GM23248 (cell line): Measurements from ENCODE around the gene RTN4RL2. TPM values are rescaled to one million over a fixed set of nuclear protein-coding genes. Genes with fewer than 3 reads are reported as not detected.

Experiments
- DNase-seq: peaks from one replicate; pipeline ENCODE4 v3.0.0-alpha.2; 2015
- H2AFZ ChIP-seq: fragments of 200-600 bp; sonication (generic); 2 replicates; pipeline ENCODE4 v1.6.1; 2016; ENCODE audit warnings: antibody characterized with exemption
- H3F3A ChIP-seq: fragments of 200-600 bp; sonication (generic); 2 replicates; pipeline ENCODE4 v1.6.1; 2016; ENCODE audit warnings: mild to moderate bottlenecking, antibody characterized with exemption, mixed run types; ENCODE audit not compliant: insufficient read depth
- H3K27ac ChIP-seq: fragments of 200-600 bp; sonication (generic); 2 replicates; pipeline ENCODE4 v1.5.1; 2016; ENCODE audit warnings: mild to moderate bottlenecking
- H3K27me3 ChIP-seq: fragments of 200-600 bp; sonication (generic); replicated peaks from 2 replicates; pipeline ENCODE4 v1.6.1; 2016; ENCODE audit warnings: mild to moderate bottlenecking; ENCODE audit not compliant: insufficient read depth
- H3K36me3 ChIP-seq: fragments of 200-600 bp; sonication (generic); 2 replicates; pipeline ENCODE4 v1.6.1; 2016; ENCODE audit warnings: low read depth, mild to moderate bottlenecking
- H3K4me1 ChIP-seq: fragments of 200-600 bp; sonication (generic); 2 replicates; pipeline ENCODE4 v1.6.1; 2016; ENCODE audit warnings: mild to moderate bottlenecking; ENCODE audit not compliant: insufficient read depth
- H3K4me2 ChIP-seq: fragments of 200-600 bp; sonication (generic); one replicate; pipeline ENCODE4 v1.6.1; 2016; ENCODE audit warnings: mild to moderate bottlenecking; ENCODE audit not compliant: unreplicated experiment
- H3K4me3 ChIP-seq: fragments of 200-600 bp; sonication (generic); 2 replicates; pipeline ENCODE4 v1.5.1; 2016; ENCODE audit warnings: mild to moderate bottlenecking
- H3K79me2 ChIP-seq: fragments of 200-600 bp; sonication (generic); 2 replicates; pipeline ENCODE4 v1.6.1; 2016; ENCODE audit warnings: mild to moderate bottlenecking; ENCODE audit not compliant: insufficient read depth
- H3K9ac ChIP-seq: fragments of 200-600 bp; sonication (generic); 2 replicates; pipeline ENCODE4 v1.6.1; 2016; ENCODE audit warnings: mild to moderate bottlenecking
- H3K9me2 ChIP-seq: fragments of 200-600 bp; sonication (generic); 2 replicates; pipeline ENCODE4 v1.6.1; 2016; ENCODE audit warnings: mixed run types, mild to moderate bottlenecking, moderate library complexity; ENCODE audit not compliant: insufficient read depth
- H3K9me3 ChIP-seq: fragments of 200-600 bp; sonication (generic); one replicate; pipeline ENCODE4 v1.6.1; 2017; ENCODE audit warnings: low read depth
- H4K20me1 ChIP-seq: fragments of 200-600 bp; sonication (generic); 2 replicates; pipeline ENCODE4 v1.6.0; 2016; ENCODE audit not compliant: insufficient read depth
- EZH2 ChIP-seq: fragments of 200-600 bp; sonication (generic); IDR thresholded peaks from 2 replicates; pipeline ENCODE4 v1.6.1; 2018; ENCODE audit warnings: antibody characterized with exemption, mild to moderate bottlenecking; ENCODE audit not compliant: insufficient read depth, poor library complexity, severe bottlenecking
- EZH2phosphoT487 ChIP-seq: fragments of 200-600 bp; sonication (generic); IDR thresholded peaks from 2 replicates; pipeline ENCODE4 v1.6.1; 2018; ENCODE audit warnings: antibody characterized with exemption, moderate library complexity, mild to moderate bottlenecking, low read depth; ENCODE audit not compliant: insufficient read depth
- WGBS, 2 experiments: methylation state at CpG; one replicate each; pipeline ENCODE4 v1.1.6; 2015 to 2017; ENCODE audit warnings: low lambda C conversion rate in 2 of 2, low coverage in 1 of 2; ENCODE audit errors: missing lambda C conversion rate in 2 of 2; 5-methylcytosine and 5-hydroxymethylcytosine counted together
- in situ Hi-C: fragments of 300-500 bp; cut with MboI; formaldehyde crosslinking; loops from 2 replicates; pipeline ENCODE4 v1.15.0; 2020
- polyA plus RNA-seq: library from polyadenylated mRNA; unstranded; fragments of >200 nt; fragmentation: Nextera tagmentation; extraction: Ambion mirVana; gene quantifications from 2 replicates; pipeline ENCODE4 v1.2.1, GENCODE V29; 2016
- total RNA-seq: library from RNA; depleted of rRNA; stranded (reverse); fragments of >200 nt; shearing (Covaris generic); gene quantifications from 2 replicates; pipeline ENCODE4 v1.2.3, GENCODE V29; 2014

The RTN4RL2 gene
- total and polyA plus RNA-seq, 2 experiments from 2014 or later: 0.32 to 1.1 TPM

GRCh38 chr11:57417056-57417455 lies 43.3 kb upstream of the RTN4RL2 start:
- H3K79me2 ChIP-seq: no peaks in the 10 kb centered on the region
- WGBS, 2 experiments: 28 to 30% methylated on average over 4 of the region's 4 CpGs
- no peak overlapping the region for H3K4me3 ChIP-seq
- peaks cover 18% of the 10 kb centered on the region for H3F3A ChIP-seq
- no peak overlapping the region for H2AFZ ChIP-seq
- no peaks in the 10 kb centered on the region for H3K27me3 ChIP-seq
- H3K9ac ChIP-seq: peak overlapping the region; percentile 39; the same call in 1 of the 2 replicates
- peaks cover 5% of the 10 kb centered on the region for H3K4me1 ChIP-seq
- no peaks in the 10 kb centered on the region for H4K20me1 ChIP-seq
- TF ChIP-seq EZH2 (no peak), EZH2phosphoT487 (no peak)
- H3K27ac ChIP-seq: peak overlapping the region; percentile 68
- no peaks in the 10 kb centered on the region for H3K9me3 ChIP-seq
- in situ Hi-C loops: no loop called here
- peaks cover 15% of the 10 kb centered on the region for H3K36me3 ChIP-seq
- no peak overlapping the region for H3K4me2 ChIP-seq
- H3K9me2 ChIP-seq: no peaks in the 10 kb centered on the region
- peak; percentile 87 for DNase-seq

GRCh38 chr11:57418131-57418530 lies 42.2 kb upstream of the RTN4RL2 start:
- Histone ChIP-seq H3K4me1 (peaks cover 5% of the 10 kb centered on the region), H3K9me2 (no peaks in the 10 kb centered on the region), H4K20me1 (no peaks in the 10 kb centered on the region), H3F3A (peaks cover 18% of the 10 kb centered on the region), H3K36me3 (peaks cover 15% of the 10 kb centered on the region), H2AFZ (no peak overlapping the region), H3K9ac (no peak overlapping the region), H3K9me3 (no peaks in the 10 kb centered on the region), H3K4me3 (no peak overlapping the region), H3K4me2 (no peak overlapping the region), H3K79me2 (no peaks in the 10 kb centered on the region), H3K27me3 (no peaks in the 10 kb centered on the region), H3K27ac (no peak overlapping the region)
- in situ Hi-C loops: no loop called here
- no peak for DNase-seq
- TF ChIP-seq EZH2phosphoT487 (no peak), EZH2 (no peak)

GRCh38 chr11:57419146-57419545 lies 41.2 kb upstream of the RTN4RL2 start:
- no peak overlapping the region for H3K9ac ChIP-seq
- no peaks in the 10 kb centered on the region for H3K9me3 ChIP-seq
- TF ChIP-seq EZH2 (no peak), EZH2phosphoT487 (no peak)
- in situ Hi-C loops: no loop called here
- no peak for DNase-seq
- H3K79me2 ChIP-seq: 0 out of 2 replicates have a peak, but pooled peaks cover under 1% of the 10 kb centered on the region
- H3K4me3 ChIP-seq: no peak overlapping the region
- no peaks in the 10 kb centered on the region for H4K20me1 ChIP-seq
- H3K9me2 ChIP-seq: no peaks in the 10 kb centered on the region
- H2AFZ ChIP-seq: no peak overlapping the region
- peaks cover 15% of the 10 kb centered on the region for H3K36me3 ChIP-seq
- peaks cover 18% of the 10 kb centered on the region for H3F3A ChIP-seq
- peaks cover 6% of the 10 kb centered on the region for H3K4me1 ChIP-seq
- H3K27ac ChIP-seq: no peak overlapping the region
- no peak overlapping the region for H3K4me2 ChIP-seq
- H3K27me3 ChIP-seq: no peaks in the 10 kb centered on the region
- 95 to 97% methylated on average over 3 of the region's 3 CpGs for WGBS, 2 experiments

- peaks cover 25% of the 10 kb centered on the region for H3K4me1 ChIP-seq
- 0 out of 2 replicates have a peak, but pooled peaks cover 3% of the 10 kb centered on the region for H3K79me2 ChIP-seq
- TF ChIP-seq EZH2 (no peak), EZH2phosphoT487 (no peak)
- H3K9me2 ChIP-seq: no peaks in the 10 kb centered on the region
- H3K9me3 ChIP-seq: no peaks in the 10 kb centered on the region
- no peaks in the 10 kb centered on the region for H3K27me3 ChIP-seq
- no peak overlapping the region for H3K27ac ChIP-seq
- no peak overlapping the region for H3K4me2 ChIP-seq
- H3K9ac ChIP-seq: no peak overlapping the region
- in situ Hi-C loops: no loop called here
- no peak for DNase-seq
- H3K4me3 ChIP-seq: no peak overlapping the region
- H3F3A ChIP-seq: peaks cover 27% of the 10 kb centered on the region
- H3K36me3 ChIP-seq: peaks cover 7% of the 10 kb centered on the region; the same call in 1 of the 2 replicates
- no peaks in the 10 kb centered on the region for H4K20me1 ChIP-seq
- H2AFZ ChIP-seq: no peak overlapping the region
- 92 to 99% methylated on average over 4 of the region's 4 CpGs for whole genome bisulfite sequencing, 2 experiments
Measured at GRCh38 chr11:57421066-57421465, 39.3 kb upstream of the RTN4RL2 start.

- Histone ChIP-seq H3K4me3 (no peak overlapping the region), H3K79me2 (0 out of 2 replicates have a peak, but pooled peaks cover 3% of the 10 kb centered on the region), H3K27me3 (no peaks in the 10 kb centered on the region), H3F3A (peaks cover 30% of the 10 kb centered on the region), H3K9me3 (no peaks in the 10 kb centered on the region), H3K4me1 (peaks cover 28% of the 10 kb centered on the region), H3K27ac (no peak overlapping the region), H3K9me2 (no peaks in the 10 kb centered on the region), H3K9ac (no peak overlapping the region), H4K20me1 (no peaks in the 10 kb centered on the region), H3K36me3 (peaks cover 7% of the 10 kb centered on the region; the same call in 1 of the 2 replicates), H3K4me2 (no peak overlapping the region), H2AFZ (no peak overlapping the region)
- no peak for TF ChIP-seq EZH2phosphoT487
- TF ChIP-seq EZH2: no peak
- no peak for DNase-seq
- in situ Hi-C loops: no loop called here
Measured at GRCh38 chr11:57421805-57422204, 38.5 kb upstream of the RTN4RL2 start.
